Tibial artery (tissue), 4 donors: ENCODE measurements around the gene MATN3.

Source experiments
- DNase-seq, 2 donors: peaks; one replicate each; pipeline ENCODE4 v3.0.0-alpha.2; 2019
- H3K27ac ChIP-seq, 2 donors: fragments of 200-600 bp; sonication (generic) in 1 of 2; 1 replicate in 1 of 2; 2 replicates in 1 of 2; pipeline ENCODE4 v1.5.1; 2018 to 2019; ENCODE audit warnings: mild to moderate bottlenecking in 1 of 2
- H3K27me3 ChIP-seq, 2 donors: fragments of 200-600 bp; sonication (generic) in 1 of 2; one replicate each; pipeline versions ENCODE4 v1.5.1 to v1.6.0; 2016 to 2019
- H3K36me3 ChIP-seq, 3 donors: fragments of 200-600 bp; sonication (generic) in 2 of 3; one replicate each; pipeline ENCODE4 v1.5.1; 2016 to 2019; ENCODE audit warnings: mild to moderate bottlenecking in 2 of 3
- H3K4me1 ChIP-seq, 4 donors: fragments of 200-600 bp; sonication (generic) in 2 of 4; 1 replicate in 3 of 4; 2 replicates in 1 of 4; pipeline ENCODE4 v1.5.1; 2016 to 2019
- H3K4me3 ChIP-seq, 2 donors: fragments of 200-600 bp; sonication (generic) in 1 of 2; 1 replicate in 1 of 2; 2 replicates in 1 of 2; pipeline ENCODE4 v1.5.1; 2018 to 2019; ENCODE audit warnings: mild to moderate bottlenecking in 2 of 2
- H3K9me3 ChIP-seq, 3 donors: fragments of 200-600 bp; sonication (generic) in 1 of 3; one replicate each; pipeline ENCODE4 v1.5.1; 2016 to 2019
- intact Hi-C: fragments of 100-400 bp; cut with DNase I; formaldehyde crosslinking; loops from one replicate; pipeline ENCODE4 v1.15.0; 2023; ENCODE audit warnings: low total_unique reads
- TF ChIP-seq, protein P1 (sequence below), 2 experiments: fragments of 200-600 bp in 1 of 2; fragments of 450-650 bp in 1 of 2; IDR thresholded peaks; one replicate each; pipeline ENCODE4 v1.5.1; 2017 to 2019; ENCODE audit warnings: antibody characterized with exemption in 2 of 2, mild to moderate bottlenecking in 1 of 2, moderate library complexity in 1 of 2

MATN3 gene

DNA sequence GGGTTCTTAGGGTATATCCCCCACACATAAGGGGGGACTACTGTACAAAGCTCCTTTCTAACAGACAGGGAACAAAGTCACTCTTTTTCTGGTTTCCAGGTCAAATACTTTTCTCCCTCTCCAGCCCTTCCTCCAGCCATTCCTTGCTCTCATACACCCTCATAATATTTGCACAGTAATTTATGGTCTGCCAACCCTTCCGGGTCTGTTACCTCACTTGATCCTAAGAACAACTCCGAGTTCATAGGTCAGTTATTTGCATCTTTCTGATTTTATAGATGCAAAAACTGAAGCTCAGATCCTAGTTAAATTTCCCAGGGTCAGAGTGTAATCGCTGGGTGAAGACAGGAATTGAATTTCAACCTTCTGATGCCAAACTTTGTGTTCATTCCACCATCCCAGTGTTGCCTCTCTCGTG lies 14.8 kb upstream of the MATN3 start:
- H3K4me1 ChIP-seq: peaks cover 0 to 16% (median 3%) of the 10 kb centered on the region in 4 donors
- peak overlapping the region; percentile 39 to 55 for H3K27ac ChIP-seq
- peaks cover 0 to 16% (median 0%) of the 10 kb centered on the region in 3 donors for H3K9me3 ChIP-seq
- H3K4me3 ChIP-seq: no peak overlapping the region
- no peaks in the 10 kb centered on the region for H3K27me3 ChIP-seq
- intact Hi-C loops: no loop called here
- H3K36me3 ChIP-seq: peaks cover 44 to 53% (median 44%) of the 10 kb centered on the region in 3 donors
- no peak for DNase-seq
- TF ChIP-seq, protein P1, sequence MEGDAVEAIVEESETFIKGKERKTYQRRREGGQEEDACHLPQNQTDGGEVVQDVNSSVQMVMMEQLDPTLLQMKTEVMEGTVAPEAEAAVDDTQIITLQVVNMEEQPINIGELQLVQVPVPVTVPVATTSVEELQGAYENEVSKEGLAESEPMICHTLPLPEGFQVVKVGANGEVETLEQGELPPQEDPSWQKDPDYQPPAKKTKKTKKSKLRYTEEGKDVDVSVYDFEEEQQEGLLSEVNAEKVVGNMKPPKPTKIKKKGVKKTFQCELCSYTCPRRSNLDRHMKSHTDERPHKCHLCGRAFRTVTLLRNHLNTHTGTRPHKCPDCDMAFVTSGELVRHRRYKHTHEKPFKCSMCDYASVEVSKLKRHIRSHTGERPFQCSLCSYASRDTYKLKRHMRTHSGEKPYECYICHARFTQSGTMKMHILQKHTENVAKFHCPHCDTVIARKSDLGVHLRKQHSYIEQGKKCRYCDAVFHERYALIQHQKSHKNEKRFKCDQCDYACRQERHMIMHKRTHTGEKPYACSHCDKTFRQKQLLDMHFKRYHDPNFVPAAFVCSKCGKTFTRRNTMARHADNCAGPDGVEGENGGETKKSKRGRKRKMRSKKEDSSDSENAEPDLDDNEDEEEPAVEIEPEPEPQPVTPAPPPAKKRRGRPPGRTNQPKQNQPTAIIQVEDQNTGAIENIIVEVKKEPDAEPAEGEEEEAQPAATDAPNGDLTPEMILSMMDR (IDR thresholded peaks at IDR 0.05): no peak

GRCh38 chr2:20025065-20025786 lies 12.8 kb upstream of the MATN3 start:
- no peak for DNase-seq
- Histone ChIP-seq H3K9me3 (peaks cover 0 to 20% (median 5%) of the 10 kb centered on the region in 3 donors), H3K27me3 (no peaks in the 10 kb centered on the region), H3K36me3 (peaks cover 23 to 33% (median 25%) of the 10 kb centered on the region in 3 donors), H3K4me3 (no peak overlapping the region), H3K4me1 (peaks cover 0 to 16% (median 3%) of the 10 kb centered on the region in 4 donors), H3K27ac (no peak overlapping the region)
- TF ChIP-seq, protein P1 (IDR thresholded peaks at IDR 0.05): no peak
- intact Hi-C loops: no loop called here

DNA sequence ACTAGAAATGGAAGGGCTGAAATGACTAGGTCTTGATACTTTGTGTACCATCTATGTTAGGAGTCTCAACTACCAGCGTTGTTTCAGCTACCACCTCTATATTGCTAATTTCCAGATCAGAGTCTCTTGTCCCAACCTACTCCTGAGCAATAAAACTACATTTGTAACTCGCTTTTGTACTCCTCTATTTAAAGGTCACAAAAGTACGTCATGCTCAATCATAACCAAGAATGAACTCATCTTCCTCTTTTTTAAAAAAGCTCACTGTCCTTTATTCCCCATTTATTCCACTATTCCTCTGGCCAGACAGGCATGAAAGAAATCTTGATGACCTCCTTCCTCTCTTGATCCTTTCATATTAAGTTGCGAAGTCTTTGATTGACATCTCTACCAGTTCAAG lies 11.2 kb upstream of the MATN3 start:
- TF ChIP-seq, protein P1 (IDR thresholded peaks at IDR 0.05): no peak
- DNase-seq: no peak
- intact Hi-C loops: no loop called here

DNA sequence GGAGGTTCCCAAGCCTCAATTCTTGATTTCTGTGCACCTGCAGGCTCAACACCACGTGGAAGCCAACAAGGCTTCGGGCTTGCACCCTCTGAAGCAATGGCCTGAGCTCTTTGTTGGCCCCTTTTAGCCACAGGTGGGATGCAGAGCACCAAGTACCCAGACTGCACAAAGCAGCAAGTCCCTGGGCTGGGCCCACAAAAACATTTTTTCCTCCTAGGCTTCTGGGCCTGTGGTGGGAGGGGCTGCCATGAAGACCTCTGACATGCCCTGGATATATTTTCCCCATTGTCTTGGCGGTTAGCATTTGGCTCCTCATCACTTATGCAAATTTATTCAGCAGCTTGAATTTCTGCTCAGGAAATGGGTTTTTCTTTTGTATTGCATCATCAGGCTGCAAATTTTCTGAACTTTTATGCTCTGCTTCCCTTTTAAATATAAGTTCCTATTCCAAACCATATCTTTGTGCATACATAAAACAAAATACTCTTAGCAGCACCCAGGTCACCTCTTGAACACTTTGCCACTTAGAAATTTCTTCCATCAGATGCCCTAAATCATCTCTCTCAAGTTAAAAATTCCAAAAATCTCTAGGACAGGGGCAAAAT lies 9.0 kb upstream of the MATN3 start:
- TF ChIP-seq, protein P1 (IDR thresholded peaks at IDR 0.05): no peak
- Histone ChIP-seq H3K27me3 (no peaks in the 10 kb centered on the region), H3K36me3 (no peaks in the 10 kb centered on the region), H3K4me3 (no peak overlapping the region), H3K27ac (no peak overlapping the region), H3K9me3 (peaks cover 0 to 5% (median 4%) of the 10 kb centered on the region in 3 donors), H3K4me1 (no peaks in the 10 kb centered on the region)
- intact Hi-C loops: no loop called here
- DNase-seq: no peak

More for the DNA sequence above, 11.2 kb upstream of the MATN3 start:
- Histone ChIP-seq H3K9me3 (peaks cover 0 to 12% (median 5%) of the 10 kb centered on the region in 3 donors), H3K36me3 (peaks cover 8 to 17% (median 9%) of the 10 kb centered on the region in 3 donors), H3K27me3 (no peaks in the 10 kb centered on the region), H3K4me3 (no peak overlapping the region), H3K27ac (no peak overlapping the region), H3K4me1 (peaks cover 0 to 16% (median 3%) of the 10 kb centered on the region in 4 donors)

DNA sequence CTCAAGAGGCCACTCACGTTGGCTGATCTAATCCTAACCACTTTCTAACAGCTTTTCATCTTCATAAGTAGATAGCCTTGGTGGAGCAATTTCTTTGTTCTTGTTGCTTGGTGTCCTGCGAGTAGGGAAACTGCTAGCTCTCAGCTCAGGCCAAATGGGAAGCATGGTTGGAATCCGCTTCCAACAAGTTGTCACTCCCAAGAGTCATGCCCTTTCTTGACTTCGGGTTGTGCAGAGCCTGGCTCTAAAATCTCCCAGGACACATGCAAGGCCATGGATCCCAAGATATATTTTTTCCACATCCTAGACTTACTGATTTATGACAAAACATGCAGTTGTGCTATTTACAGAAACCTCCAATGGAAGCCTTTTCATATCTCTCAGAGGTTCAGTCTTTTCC lies 7.3 kb upstream of the MATN3 start:
- Histone ChIP-seq H3K9me3 (peaks cover 0 to 5% (median 4%) of the 10 kb centered on the region in 3 donors), H3K4me3 (no peak overlapping the region), H3K36me3 (no peaks in the 10 kb centered on the region), H3K4me1 (no peaks in the 10 kb centered on the region), H3K27me3 (no peaks in the 10 kb centered on the region), H3K27ac (no peak overlapping the region)
- DNase-seq: no peak
- intact Hi-C loops: no loop called here
- TF ChIP-seq, protein P1 (IDR thresholded peaks at IDR 0.05): no peak
